ENCODE data around the gene MAP3K2. TPM values are rescaled to one million over a fixed set of nuclear protein-coding genes. Genes with fewer than 3 reads are reported as not detected.

The MAP3K2 gene
- total and polyA plus RNA-seq, 2 donors (not counting 3 experiments of a cell fraction or from before 2014, with no cell fraction given), result 3.4 to 25.7 TPM

DNA sequence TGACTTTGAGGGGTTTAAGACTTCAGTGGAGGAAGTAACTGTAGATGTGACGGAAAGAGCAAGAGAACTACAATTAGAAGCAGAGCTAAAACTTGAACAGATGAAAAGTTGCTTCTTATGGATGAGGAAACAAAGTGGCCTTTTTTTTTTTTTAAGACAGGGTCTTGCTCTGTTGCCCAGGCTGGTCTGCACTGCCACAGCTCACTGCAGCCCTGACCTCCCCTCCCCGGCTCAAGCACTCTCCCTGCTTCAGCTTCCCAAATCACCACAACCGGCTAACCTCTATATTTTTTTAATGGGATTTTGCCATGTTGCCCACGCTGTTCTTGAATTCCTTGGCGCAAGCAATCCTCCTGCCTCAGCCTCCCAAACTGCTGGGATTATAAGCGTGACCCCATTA is 3.2 kb downstream of the MAP3K2 start:
- BruUV-seq (replicated peaks), result no TSS peak
- Histone ChIP-seq H3K27ac (ENCODE audit: insufficient read depth, low read depth, low read length) (no peak overlapping the region), H3K27me3 (ENCODE audit: control insufficient read depth in 2 of 2, insufficient read depth in 2 of 2, low read length in 2 of 2) (no peaks in the 10 kb centered on the region), H4K20me1 (replicated peaks; ENCODE audit: control insufficient read depth, extremely low read depth, insufficient read depth, low read length) (peaks cover 9% of the 10 kb centered on the region), H3K4me2 (ENCODE audit: insufficient read depth, low read length) (no peak overlapping the region), H3K4me1 (ENCODE audit: control insufficient read depth, extremely low read depth, insufficient read depth, low read length) (peaks cover 34% of the 10 kb centered on the region), H3K36me3 (ENCODE audit: control insufficient read depth in 2 of 2, extremely low read depth in 1 of 2, insufficient read depth in 2 of 2, low read length in 2 of 2) (no peaks in the 10 kb centered on the region), H2AFZ (ENCODE audit: low read depth, low read length) (no peak overlapping the region), H3K4me3 (replicated peaks in 1 of 3; ENCODE audit: insufficient read depth in 1 of 3, low read depth in 1 of 3, low read length in 3 of 3) (no peak overlapping the region), H3K9me3 (replicated peaks; ENCODE audit: control insufficient read depth, insufficient read depth, low read length) (no peaks in the 10 kb centered on the region), H3K9me1 (replicated peaks; ENCODE audit: control insufficient read depth, extremely low read depth, insufficient read depth, low read length) (peaks cover 4% of the 10 kb centered on the region), H3K9ac (replicated peaks; ENCODE audit: extremely low read depth, insufficient read depth, low read length) (no peak overlapping the region), H3K79me2 (ENCODE audit: control insufficient read depth, insufficient read depth, low read length) (peaks cover 64% of the 10 kb centered on the region)
- FAIRE-seq (peak; percentile 31), DNase-seq (ENCODE audit: low read depth, low spot score) (no peak)
- dilution Hi-C loops (cut with MboI; ENCODE audit: extremely low pct_ligation_motif_present, low sequenced_read_pairs) (no loop called here), intact Hi-C loops (cut with micrococcal nuclease) (no loop called here)
- TF ChIP-seq POLR2AphosphoS5 (IDR thresholded peaks at IDR 0.05; ENCODE audit: insufficient read depth, low read depth, low read length), result no peak
- TF ChIP-seq MYC (IDR thresholded peaks at IDR 0.05; ENCODE audit: low read depth, low read length), result no peak
- TF ChIP-seq GATA2 (IDR thresholded peaks at IDR 0.05; ENCODE audit: insufficient read depth, insufficient read length, low read depth, low read length), result no peak
- no peak for TF ChIP-seq EZH2 (IDR thresholded peaks at IDR 0.05; ENCODE audit: borderline replicate concordance, low read depth, low read length, severe bottlenecking)
- TF ChIP-seq, protein P1, sequence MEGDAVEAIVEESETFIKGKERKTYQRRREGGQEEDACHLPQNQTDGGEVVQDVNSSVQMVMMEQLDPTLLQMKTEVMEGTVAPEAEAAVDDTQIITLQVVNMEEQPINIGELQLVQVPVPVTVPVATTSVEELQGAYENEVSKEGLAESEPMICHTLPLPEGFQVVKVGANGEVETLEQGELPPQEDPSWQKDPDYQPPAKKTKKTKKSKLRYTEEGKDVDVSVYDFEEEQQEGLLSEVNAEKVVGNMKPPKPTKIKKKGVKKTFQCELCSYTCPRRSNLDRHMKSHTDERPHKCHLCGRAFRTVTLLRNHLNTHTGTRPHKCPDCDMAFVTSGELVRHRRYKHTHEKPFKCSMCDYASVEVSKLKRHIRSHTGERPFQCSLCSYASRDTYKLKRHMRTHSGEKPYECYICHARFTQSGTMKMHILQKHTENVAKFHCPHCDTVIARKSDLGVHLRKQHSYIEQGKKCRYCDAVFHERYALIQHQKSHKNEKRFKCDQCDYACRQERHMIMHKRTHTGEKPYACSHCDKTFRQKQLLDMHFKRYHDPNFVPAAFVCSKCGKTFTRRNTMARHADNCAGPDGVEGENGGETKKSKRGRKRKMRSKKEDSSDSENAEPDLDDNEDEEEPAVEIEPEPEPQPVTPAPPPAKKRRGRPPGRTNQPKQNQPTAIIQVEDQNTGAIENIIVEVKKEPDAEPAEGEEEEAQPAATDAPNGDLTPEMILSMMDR (IDR thresholded peaks at IDR 0.05; ENCODE audit: extremely low read depth in 1 of 2, insufficient read depth in 1 of 2, low read depth in 1 of 2, low read length in 2 of 2), result no peak
- TF ChIP-seq JUN (IDR thresholded peaks at IDR 0.05; ENCODE audit: borderline replicate concordance, insufficient read depth, insufficient read length, low read depth), result no peak
- TF ChIP-seq, protein P2, sequence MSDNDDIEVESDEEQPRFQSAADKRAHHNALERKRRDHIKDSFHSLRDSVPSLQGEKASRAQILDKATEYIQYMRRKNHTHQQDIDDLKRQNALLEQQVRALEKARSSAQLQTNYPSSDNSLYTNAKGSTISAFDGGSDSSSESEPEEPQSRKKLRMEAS (IDR thresholded peaks at IDR 0.05; ENCODE audit: insufficient read depth, insufficient read length), result no peak
- TF ChIP-seq POLR2A (IDR thresholded peaks at IDR 0.05; ENCODE audit: low read depth, low read length), result no peak
- no peak for TF ChIP-seq FOS (IDR thresholded peaks at IDR 0.05; ENCODE audit: borderline replicate concordance, insufficient read depth, low read length)
- ChIA-PET POLR2A (no interaction called here), CTCF (interaction anchor here (1.0 kb wide), 2 partner anchors 11 to 94 kb away, joined by 3 to 4 read pairs; no protein-coding TSS in a partner anchor)
